K562 (cell line): ENCODE data around the gene GRWD1. TPM values are rescaled to one million over a fixed set of nuclear protein-coding genes. Genes with fewer than 3 reads are reported as not detected.

ENCODE experiments used
- KLF10 ChIP-seq: fragments of 250-450 bp; sonication (Bioruptor Pico); IDR thresholded peaks from 2 replicates; pipeline ENCODE4 v1.6.1; 2021; ENCODE audit warnings: matching md5 sums
- POLR2AphosphoS5 ChIP-seq: IDR thresholded peaks from 2 replicates; pipeline ENCODE4 v1.6.1; 2011; ENCODE audit warnings: mild to moderate bottlenecking, low read depth, low read length, moderate library complexity; ENCODE audit not compliant: control insufficient read depth, insufficient read depth
- ZNF668 ChIP-seq: fragments of 250-450 bp; sonication (Bioruptor Pico); IDR thresholded peaks from 2 replicates; pipeline ENCODE4 v1.8.0; 2022; ENCODE audit warnings: mild to moderate bottlenecking, inconsistent platforms
- polyA plus RNA-seq, 8 experiments: library from polyadenylated mRNA; depleted of rRNA in 4 of 8; stranded (reverse) in 5 of 8; unstranded in 3 of 8; fragments of >200 nt; fragmentation: Nextera tagmentation in 2 of 8; fragmentation: Illumina TruSeq in 1 of 8; extraction: Ambion mirVana in 2 of 8; extraction: Trizol in 1 of 8; gene quantifications; 2 replicates each; pipeline versions ENCODE4 v1.2.1 to v1.2.3, GENCODE V29; 2011 to 2014; ENCODE audit warnings: inconsistent platforms in 1 of 8, missing spikeins in 1 of 8
- total RNA-seq, 7 experiments: library from RNA; depleted of rRNA in 6 of 7; stranded (reverse); fragments of >200 nt in 6 of 7; fragmentation: Illumina TruSeq in 2 of 7; extraction: Trizol in 2 of 7; gene quantifications; 2 replicates each; pipeline versions ENCODE4 v1.2.1 to v1.2.3, GENCODE V29; 2011 to 2021; ENCODE audit warnings: low replicate concordance in 1 of 7
- TF ChIP-seq, protein P1 (sequence below), 2 experiments: IDR thresholded peaks; 2 replicates each; pipeline ENCODE4 v1.6.1; 2012; ENCODE audit warnings: improper control_type of control experiment in 2 of 2, low read depth in 2 of 2, low read length in 2 of 2, borderline replicate concordance in 1 of 2
- TF ChIP-seq, protein P2 (sequence below): fragments of 450-650 bp; IDR thresholded peaks from 2 replicates; pipeline ENCODE4 v1.6.1; 2018; ENCODE audit not compliant: partially characterized antibody

Gene GRWD1
- total and polyA plus RNA-seq, 9 of the 15 experiments (the other 6 are each of a cell fraction or from before 2014, with no cell fraction given), result 1.5 to 87.2 (median 24.5) TPM

DNA sequence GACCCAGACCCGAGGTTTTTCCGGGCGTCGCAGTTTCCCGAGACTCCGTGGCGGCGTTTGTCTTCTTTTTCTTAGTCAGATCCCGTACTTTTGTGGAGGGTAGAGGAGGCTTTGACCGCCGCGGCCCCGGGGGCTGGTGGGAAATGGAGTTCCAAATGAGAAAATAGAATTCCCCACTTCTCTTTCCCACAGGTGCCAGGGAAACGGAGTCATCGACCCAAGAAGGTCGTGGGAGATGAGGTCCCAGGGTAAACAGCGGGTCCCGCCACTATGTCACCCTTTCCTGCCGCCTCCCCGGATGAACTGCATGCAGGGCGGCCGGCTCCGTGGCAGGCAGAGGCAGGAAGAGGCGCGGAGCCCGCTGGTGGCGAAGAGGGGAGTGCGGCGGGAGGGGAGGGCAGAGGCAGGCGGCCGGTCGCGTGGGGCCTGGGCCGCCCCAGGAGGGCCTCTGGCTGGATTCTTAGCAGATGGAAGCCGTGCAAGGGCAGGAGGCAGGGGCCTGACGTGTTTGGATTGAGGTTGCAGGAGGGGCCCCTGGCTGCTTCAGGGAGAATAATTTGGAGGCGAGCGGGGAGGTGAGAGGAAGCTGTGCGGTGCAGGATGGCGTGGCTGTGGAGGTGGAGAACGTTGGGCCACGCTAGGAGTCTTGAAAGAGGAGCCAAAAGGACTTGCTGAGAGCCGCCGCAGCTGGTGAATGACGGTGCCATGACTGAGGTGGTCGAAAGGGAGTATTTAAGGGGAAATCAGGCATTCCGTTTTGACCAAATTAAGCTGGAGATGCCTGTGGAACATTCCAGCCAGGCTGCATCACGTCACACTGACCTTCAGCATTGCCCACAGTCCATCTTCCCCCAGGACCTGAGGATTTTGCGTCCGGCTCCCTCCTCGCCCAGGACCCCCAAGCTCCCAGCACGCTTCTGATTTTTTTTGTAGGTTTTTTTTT lies 35.0 kb downstream of the GRWD1 start (continued):
- TF ChIP-seq, protein P1, sequence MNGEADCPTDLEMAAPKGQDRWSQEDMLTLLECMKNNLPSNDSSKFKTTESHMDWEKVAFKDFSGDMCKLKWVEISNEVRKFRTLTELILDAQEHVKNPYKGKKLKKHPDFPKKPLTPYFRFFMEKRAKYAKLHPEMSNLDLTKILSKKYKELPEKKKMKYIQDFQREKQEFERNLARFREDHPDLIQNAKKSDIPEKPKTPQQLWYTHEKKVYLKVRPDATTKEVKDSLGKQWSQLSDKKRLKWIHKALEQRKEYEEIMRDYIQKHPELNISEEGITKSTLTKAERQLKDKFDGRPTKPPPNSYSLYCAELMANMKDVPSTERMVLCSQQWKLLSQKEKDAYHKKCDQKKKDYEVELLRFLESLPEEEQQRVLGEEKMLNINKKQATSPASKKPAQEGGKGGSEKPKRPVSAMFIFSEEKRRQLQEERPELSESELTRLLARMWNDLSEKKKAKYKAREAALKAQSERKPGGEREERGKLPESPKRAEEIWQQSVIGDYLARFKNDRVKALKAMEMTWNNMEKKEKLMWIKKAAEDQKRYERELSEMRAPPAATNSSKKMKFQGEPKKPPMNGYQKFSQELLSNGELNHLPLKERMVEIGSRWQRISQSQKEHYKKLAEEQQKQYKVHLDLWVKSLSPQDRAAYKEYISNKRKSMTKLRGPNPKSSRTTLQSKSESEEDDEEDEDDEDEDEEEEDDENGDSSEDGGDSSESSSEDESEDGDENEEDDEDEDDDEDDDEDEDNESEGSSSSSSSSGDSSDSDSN (IDR thresholded peaks at IDR 0.05; ENCODE audit: borderline replicate concordance in 1 of 2, low read depth in 2 of 2, low read length in 2 of 2), result no peak
- TF ChIP-seq KLF10 (CRISPR knock-in tag), result no peak
- TF ChIP-seq ZNF668, result no peak
- TF ChIP-seq, protein P2, sequence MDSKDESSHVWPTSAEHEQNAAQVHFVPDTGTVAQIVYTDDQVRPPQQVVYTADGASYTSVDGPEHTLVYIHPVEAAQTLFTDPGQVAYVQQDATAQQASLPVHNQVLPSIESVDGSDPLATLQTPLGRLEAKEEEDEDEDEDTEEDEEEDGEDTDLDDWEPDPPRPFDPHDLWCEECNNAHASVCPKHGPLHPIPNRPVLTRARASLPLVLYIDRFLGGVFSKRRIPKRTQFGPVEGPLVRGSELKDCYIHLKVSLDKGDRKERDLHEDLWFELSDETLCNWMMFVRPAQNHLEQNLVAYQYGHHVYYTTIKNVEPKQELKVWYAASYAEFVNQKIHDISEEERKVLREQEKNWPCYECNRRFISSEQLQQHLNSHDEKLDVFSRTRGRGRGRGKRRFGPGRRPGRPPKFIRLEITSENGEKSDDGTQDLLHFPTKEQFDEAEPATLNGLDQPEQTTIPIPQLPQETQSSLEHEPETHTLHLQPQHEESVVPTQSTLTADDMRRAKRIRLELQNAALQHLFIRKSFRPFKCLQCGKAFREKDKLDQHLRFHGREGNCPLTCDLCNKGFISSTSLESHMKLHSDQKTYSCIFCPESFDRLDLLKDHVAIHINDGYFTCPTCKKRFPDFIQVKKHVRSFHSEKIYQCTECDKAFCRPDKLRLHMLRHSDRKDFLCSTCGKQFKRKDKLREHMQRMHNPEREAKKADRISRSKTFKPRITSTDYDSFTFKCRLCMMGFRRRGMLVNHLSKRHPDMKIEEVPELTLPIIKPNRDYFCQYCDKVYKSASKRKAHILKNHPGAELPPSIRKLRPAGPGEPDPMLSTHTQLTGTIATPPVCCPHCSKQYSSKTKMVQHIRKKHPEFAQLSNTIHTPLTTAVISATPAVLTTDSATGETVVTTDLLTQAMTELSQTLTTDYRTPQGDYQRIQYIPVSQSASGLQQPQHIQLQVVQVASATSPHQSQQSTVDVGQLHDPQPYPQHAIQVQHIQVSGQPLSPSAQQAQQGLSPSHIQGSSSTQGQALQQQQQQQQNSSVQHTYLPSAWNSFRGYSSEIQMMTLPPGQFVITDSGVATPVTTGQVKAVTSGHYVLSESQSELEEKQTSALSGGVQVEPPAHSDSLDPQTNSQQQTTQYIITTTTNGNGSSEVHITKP, result no peak
- TF ChIP-seq POLR2AphosphoS5, result 0 out of 2 replicates have a peak, but pooled peaks have one; percentile 10
